ENCODE data around the gene SIGLEC1. TPM values are rescaled to one million over a fixed set of nuclear protein-coding genes. Genes with fewer than 3 reads are reported as not detected.

The SIGLEC1 gene
- total RNA-seq, 1 experiment from 2014 or later, result not detected

DNA sequence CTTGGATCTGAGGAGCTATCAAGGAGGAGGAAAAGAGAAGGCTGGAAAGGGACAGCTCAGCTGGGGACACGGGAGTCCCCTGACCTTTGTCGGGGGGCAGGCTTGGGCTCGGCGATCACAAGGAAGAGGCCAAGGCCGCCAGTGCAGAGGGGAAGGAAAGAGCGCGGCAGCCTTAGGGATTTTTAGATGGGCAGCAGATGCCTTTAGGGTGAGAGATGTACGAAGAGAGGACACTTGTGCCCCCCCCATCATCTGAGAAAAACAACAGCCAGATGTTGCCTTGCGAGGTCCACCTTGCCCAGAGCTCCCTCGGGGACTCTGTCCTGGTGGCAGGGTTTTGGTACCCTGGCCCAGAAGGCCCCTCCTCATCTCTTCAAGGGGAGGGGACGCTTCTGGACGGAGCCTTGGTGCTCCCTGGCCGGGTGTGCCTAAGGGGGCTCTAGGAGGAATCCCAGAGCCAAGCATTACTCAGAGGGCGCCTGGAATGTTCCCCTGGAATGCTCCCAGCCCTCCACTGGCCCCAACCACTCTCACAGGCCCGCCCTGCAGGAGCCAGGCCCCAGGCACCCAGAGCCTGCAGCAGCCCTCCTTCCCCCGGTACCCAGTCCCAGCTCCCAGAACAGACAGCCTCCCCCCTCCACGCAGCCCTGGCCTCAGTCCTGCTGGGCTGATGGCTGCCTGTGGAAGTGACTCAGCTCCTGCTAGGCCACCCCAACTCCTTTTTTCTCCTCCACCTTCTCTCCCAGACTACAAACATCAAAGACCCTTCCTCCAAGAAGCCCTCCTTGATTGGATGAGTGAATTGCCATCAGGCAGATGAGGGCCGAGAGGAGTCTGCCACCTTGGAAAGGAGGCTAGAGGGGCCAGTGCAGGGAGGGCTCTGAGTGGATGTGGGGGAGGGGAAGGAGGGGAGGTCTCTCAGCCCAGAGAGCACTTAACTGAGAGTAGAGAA, 32.4 kb downstream of the SIGLEC1 start:
- H3K27ac ChIP-seq (ENCODE audit: low read depth, low read length, poor library complexity, severe bottlenecking), result no peak overlapping the region
- ChIA-PET POLR2A (ENCODE audit: low non-redundant PET) (interaction anchor here (0.6 kb wide), 1 partner anchor 34 kb away, joined by 3 read pairs; no protein-coding TSS in a partner anchor), CTCF (no interaction called here)
- no peaks in the 10 kb centered on the region for H3K36me3 ChIP-seq (ENCODE audit: insufficient read depth, low read length, poor library complexity, severe bottlenecking)
- H3K4me3 ChIP-seq (ENCODE audit: low read depth, low read length, poor library complexity, severe bottlenecking), result no peak overlapping the region
- peaks cover 3% of the 10 kb centered on the region for H3K4me1 ChIP-seq (ENCODE audit: insufficient read depth, low read length, poor library complexity, severe bottlenecking)
- intact Hi-C loops (cut with micrococcal nuclease; ENCODE audit: unreplicated experiment), result loop anchor here (5.0 to 10.0 kb wide), 2 partner anchors 177 to 405 kb away; no protein-coding TSS in a partner anchor
- no peaks in the 10 kb centered on the region for H3K9me3 ChIP-seq (ENCODE audit: low read depth, low read length, poor library complexity, severe bottlenecking)
- BruUV-seq (replicated peaks), result no TSS peak
- H3K27me3 ChIP-seq (replicated peaks; ENCODE audit: insufficient read depth, low read depth, low read length, poor library complexity), result peaks cover 14% of the 10 kb centered on the region
- DNase-seq (ENCODE audit: low spot score), result no peak
- TF ChIP-seq, protein P1, sequence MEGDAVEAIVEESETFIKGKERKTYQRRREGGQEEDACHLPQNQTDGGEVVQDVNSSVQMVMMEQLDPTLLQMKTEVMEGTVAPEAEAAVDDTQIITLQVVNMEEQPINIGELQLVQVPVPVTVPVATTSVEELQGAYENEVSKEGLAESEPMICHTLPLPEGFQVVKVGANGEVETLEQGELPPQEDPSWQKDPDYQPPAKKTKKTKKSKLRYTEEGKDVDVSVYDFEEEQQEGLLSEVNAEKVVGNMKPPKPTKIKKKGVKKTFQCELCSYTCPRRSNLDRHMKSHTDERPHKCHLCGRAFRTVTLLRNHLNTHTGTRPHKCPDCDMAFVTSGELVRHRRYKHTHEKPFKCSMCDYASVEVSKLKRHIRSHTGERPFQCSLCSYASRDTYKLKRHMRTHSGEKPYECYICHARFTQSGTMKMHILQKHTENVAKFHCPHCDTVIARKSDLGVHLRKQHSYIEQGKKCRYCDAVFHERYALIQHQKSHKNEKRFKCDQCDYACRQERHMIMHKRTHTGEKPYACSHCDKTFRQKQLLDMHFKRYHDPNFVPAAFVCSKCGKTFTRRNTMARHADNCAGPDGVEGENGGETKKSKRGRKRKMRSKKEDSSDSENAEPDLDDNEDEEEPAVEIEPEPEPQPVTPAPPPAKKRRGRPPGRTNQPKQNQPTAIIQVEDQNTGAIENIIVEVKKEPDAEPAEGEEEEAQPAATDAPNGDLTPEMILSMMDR (conservative IDR thresholded peaks at IDR 0.05; ENCODE audit: low read depth, low read length), result no peak
- no peak for TF ChIP-seq EZH2 (IDR thresholded peaks at IDR 0.05; ENCODE audit: borderline replicate concordance, low read depth, low read length, poor library complexity, severe bottlenecking)

DNA sequence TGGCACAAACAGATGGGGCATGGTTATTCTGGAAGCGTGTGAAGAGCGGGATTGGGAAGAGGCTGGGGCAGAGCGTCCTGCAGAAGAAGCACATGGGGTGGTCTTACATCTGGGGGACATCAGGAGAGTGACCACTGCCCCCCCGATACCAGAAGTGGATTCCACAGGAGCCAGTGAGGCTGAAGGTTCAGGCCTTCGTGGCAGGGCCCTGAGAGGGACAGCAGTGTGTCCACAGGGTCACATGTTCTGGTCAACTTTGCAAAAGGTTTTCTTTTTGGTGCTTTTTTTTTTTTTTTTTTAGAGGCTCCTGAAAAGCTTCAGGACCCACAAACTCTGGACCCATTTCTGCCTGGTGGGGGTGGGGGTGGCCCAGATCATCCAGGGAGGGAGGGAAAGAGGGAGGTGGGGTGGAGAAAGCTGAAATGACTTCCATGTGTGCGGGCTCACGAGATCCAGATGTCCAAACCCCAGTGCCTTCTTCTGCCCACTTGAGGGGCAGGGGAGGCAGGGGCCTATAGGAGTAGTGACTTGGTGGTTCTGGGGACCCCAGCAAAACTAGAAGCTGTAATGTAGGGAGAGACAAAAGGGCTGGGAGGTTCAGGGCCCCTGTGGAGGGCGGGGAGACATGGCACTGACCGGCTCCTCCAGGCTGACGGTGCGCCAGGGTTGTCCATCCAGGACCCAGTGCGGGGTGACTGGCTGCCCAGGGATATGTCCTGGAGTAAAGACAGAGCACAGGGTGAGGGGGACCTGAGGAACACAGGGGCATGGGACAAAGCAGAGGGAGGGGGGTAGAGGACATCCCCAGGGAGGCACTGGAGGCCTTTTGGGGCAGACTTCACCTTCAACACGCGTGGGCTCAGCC, 33.3 kb downstream of the SIGLEC1 start:
- H3K4me3 ChIP-seq (ENCODE audit: low read depth, low read length, poor library complexity, severe bottlenecking), result no peak overlapping the region
- DNase-seq (ENCODE audit: low spot score), result no peak
- ChIA-PET CTCF (interaction anchor here (0.6 to 0.7 kb wide), 2 partner anchors 82 to 473 kb away, joined by 5 to 7 read pairs; no protein-coding TSS in a partner anchor), POLR2A (ENCODE audit: low non-redundant PET) (no interaction called here)
- no TSS peak for BruUV-seq (replicated peaks)
- H3K27ac ChIP-seq (ENCODE audit: low read depth, low read length, poor library complexity, severe bottlenecking), result no peak overlapping the region
- intact Hi-C loops (cut with micrococcal nuclease; ENCODE audit: unreplicated experiment), result loop anchor here (5.0 to 10.0 kb wide), 2 partner anchors 178 to 406 kb away; no protein-coding TSS in a partner anchor
- H3K4me1 ChIP-seq (ENCODE audit: insufficient read depth, low read length, poor library complexity, severe bottlenecking), result peaks cover 3% of the 10 kb centered on the region
- no peaks in the 10 kb centered on the region for H3K36me3 ChIP-seq (ENCODE audit: insufficient read depth, low read length, poor library complexity, severe bottlenecking)
- no peaks in the 10 kb centered on the region for H3K9me3 ChIP-seq (ENCODE audit: low read depth, low read length, poor library complexity, severe bottlenecking)
- H3K27me3 ChIP-seq (replicated peaks; ENCODE audit: insufficient read depth, low read depth, low read length, poor library complexity), result peaks cover 24% of the 10 kb centered on the region
- TF ChIP-seq, protein P1 (conservative IDR thresholded peaks at IDR 0.05; ENCODE audit: low read depth, low read length), result no peak
- TF ChIP-seq EZH2 (IDR thresholded peaks at IDR 0.05; ENCODE audit: borderline replicate concordance, low read depth, low read length, poor library complexity, severe bottlenecking), result no peak

DNA sequence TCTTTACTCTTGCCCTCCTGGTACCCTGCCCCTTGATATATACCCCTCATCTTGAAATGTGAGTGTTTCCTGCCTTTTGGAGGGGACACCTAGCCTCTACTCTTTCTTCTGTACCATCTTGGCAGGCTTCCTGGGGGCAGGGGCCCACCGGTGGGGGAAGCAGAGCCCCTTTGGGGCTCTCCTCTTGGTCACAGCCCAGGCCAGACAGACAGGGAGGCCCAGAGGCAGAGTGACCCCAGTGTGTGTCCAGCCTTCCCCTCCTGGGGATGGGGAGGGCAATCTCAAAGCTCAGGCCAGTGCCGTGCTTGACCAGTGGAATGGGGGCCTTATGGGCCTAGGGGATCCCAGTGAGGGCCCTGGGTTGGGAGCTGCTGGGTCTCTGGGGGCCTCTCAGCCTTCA, 34.2 kb downstream of the SIGLEC1 start:
- Histone ChIP-seq H3K36me3 (ENCODE audit: insufficient read depth, low read length, poor library complexity, severe bottlenecking) (no peaks in the 10 kb centered on the region), H3K4me3 (ENCODE audit: low read depth, low read length, poor library complexity, severe bottlenecking) (no peak overlapping the region), H3K9me3 (ENCODE audit: low read depth, low read length, poor library complexity, severe bottlenecking) (no peaks in the 10 kb centered on the region), H3K27me3 (replicated peaks; ENCODE audit: insufficient read depth, low read depth, low read length, poor library complexity) (peaks cover 33% of the 10 kb centered on the region), H3K4me1 (ENCODE audit: insufficient read depth, low read length, poor library complexity, severe bottlenecking) (peaks cover 3% of the 10 kb centered on the region), H3K27ac (ENCODE audit: low read depth, low read length, poor library complexity, severe bottlenecking) (no peak overlapping the region)
- CTCF ChIA-PET, result no interaction called here
- POLR2A ChIA-PET (ENCODE audit: low non-redundant PET), result no interaction called here
- no TSS peak for BruUV-seq (replicated peaks)
- no peak for TF ChIP-seq EZH2 (IDR thresholded peaks at IDR 0.05; ENCODE audit: borderline replicate concordance, low read depth, low read length, poor library complexity, severe bottlenecking)
- TF ChIP-seq, protein P1 (conservative IDR thresholded peaks at IDR 0.05; ENCODE audit: low read depth, low read length), result no peak
- intact Hi-C loops (cut with micrococcal nuclease; ENCODE audit: unreplicated experiment), result loop anchor here (5.0 to 10.0 kb wide), 2 partner anchors 179 to 407 kb away; no protein-coding TSS in a partner anchor
- no peak for DNase-seq (ENCODE audit: low spot score)
